ENCODE data around the gene HADH. TPM values are rescaled to one million over a fixed set of nuclear protein-coding genes. Genes with fewer than 3 reads are reported as not detected.
A peak's percentile ranks its signal among the peaks of the same experiment; 100 is the strongest.

Gene HADH
- total RNA-seq (10 to 100 TPM; 65.6 to 71.2 TPM), polyA plus RNA-seq (ENCODE audit: insufficient read depth, low read depth, low replicate concordance) (73.8 TPM)
- long read RNA-seq, donor 1, full-length matches to known transcripts: 31 of 52 reads
- long read RNA-seq, donor 1, partial matches to known transcripts: 21 of 52 reads
- long read RNA-seq, donor 1, other reads (novel, unspliced or antisense): 0 of 52 reads
- long read RNA-seq, donor 2, full-length matches to known transcripts: 33 of 33 reads
- long read RNA-seq, donor 2, partial matches to known transcripts: 0 of 33 reads
- long read RNA-seq, donor 2, other reads (novel, unspliced or antisense): 0 of 33 reads

DNA sequence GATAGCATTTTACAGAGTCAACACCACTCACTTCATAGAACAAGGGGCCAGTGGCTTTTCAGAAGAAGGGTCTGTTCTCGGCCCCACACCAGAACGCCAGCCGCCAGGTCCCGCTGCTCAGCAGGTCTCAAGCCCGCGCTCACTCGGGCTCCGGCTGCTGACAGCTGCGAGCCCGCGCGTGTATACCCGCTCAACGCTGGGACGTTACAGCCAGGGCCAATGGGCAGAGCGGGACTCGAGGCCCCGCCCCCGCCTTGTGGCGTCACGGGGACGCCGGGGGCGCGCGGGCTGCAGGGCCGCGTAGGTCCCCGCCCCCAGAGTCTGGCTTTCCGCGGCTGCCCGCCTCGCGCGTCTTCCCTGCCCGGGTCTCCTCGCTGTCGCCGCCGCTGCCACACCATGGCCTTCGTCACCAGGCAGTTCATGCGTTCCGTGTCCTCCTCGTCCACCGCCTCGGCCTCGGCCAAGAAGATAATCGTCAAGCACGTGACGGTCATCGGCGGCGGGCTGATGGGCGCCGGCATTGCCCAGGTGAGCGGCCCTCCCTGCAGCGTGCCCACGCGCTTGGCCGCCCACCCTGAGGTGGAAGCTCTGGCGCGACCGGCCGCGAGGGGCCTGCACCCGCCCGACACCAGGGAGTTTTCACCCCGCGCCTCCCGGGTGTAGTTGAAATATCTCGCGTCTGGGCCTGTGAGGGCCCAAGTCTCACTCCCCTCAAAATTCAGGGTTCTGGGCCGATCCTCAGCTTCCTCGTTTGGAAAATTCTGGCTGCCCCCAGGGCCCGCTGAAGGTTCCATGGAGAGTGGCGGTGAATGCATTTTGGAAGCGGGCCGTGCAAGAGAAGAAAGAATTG lies at the start of gene HADH:
TSS of gene HADH (plus strand) at position 353 of the 850 bp plus-strand sequence. CDS start at position 397, 44 bp downstream.
- DNase-seq: peak; percentile 97
- H3K9me3 ChIP-seq: no peaks in the 10 kb centered on the region
- peaks cover 27% of the 10 kb centered on the region for H3K4me1 ChIP-seq
- no peaks in the 10 kb centered on the region for H3K36me3 ChIP-seq (ENCODE audit: low read depth, missing control alignments)
- peak within 1 kb of the TSS; percentile 94 to 98 for H3K27ac ChIP-seq
- TF ChIP-seq CTCF (IDR thresholded peaks at IDR 0.05) (no peak), POLR2A (IDR thresholded peaks at IDR 0.05) (peak; percentile 60)
- WGBS, 2 donors: 0% methylated on average over 19 to 61 of the region's 78 CpGs
- intact Hi-C loops (cut with DNase I; ENCODE audit: low total_unique reads): no loop called here
- H3K4me3 ChIP-seq: peak within 1 kb of the TSS; percentile 78 to 97
- no peaks in the 10 kb centered on the region for H3K27me3 ChIP-seq

GRCh38 chr4:107945809-107946208 lies 43.9 kb upstream of the HADH start:
- Histone ChIP-seq H3K4me3 (no peak overlapping the region), H3K27ac (no peak overlapping the region), H3K27me3 (no peaks in the 10 kb centered on the region), H3K36me3 (ENCODE audit: low read depth, missing control alignments) (no peaks in the 10 kb centered on the region), H3K4me1 (no peaks in the 10 kb centered on the region), H3K9me3 (no peaks in the 10 kb centered on the region)
- intact Hi-C loops (cut with DNase I; ENCODE audit: low total_unique reads): no loop called here
- DNase-seq: no peak
- TF ChIP-seq POLR2A (IDR thresholded peaks at IDR 0.05) (no peak), CTCF (IDR thresholded peaks at IDR 0.05) (no peak)
- WGBS, 2 donors: 95 to 96% methylated on average over 3 of the region's 3 CpGs

DNA sequence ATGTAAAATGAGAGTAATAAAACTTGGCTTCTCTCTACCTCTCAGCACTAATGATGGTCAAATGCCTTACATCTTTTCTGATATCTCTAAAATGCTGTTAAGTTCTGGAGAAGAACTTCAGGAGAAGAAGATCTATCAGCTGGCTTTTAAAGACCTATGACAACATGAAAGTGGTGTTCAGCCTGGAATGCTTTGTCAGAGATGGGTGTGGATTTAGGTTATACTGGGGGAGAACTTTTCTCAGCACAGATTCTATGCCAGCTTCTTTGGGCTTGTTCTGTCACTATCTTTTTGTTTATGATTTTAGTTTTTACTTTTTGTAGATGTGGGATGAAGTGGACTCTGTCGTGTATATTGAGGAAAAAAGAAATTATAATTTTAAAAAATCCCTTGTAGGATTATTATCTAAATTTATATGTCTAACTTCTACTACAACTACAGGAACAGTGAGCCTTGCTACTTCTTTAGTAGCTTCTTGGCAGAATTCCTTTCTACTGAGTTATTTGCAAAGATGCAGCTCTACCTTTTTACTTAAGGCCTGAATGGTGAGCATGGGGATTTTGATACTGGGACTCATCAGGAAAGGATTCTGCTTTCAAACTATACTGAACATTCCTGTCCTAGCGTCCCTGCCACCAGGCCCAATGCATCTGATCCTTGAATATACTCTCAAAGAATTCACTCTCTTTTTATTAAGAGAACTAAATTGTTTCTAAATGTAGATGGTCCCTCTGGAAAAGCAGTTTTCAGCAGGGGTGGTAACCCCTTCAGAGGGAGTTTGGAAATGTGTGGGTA lies 38.7 kb upstream of the HADH start:
- H3K36me3 ChIP-seq (ENCODE audit: low read depth, missing control alignments): no peaks in the 10 kb centered on the region
- no peak overlapping the region for H3K27ac ChIP-seq
- no peaks in the 10 kb centered on the region for H3K9me3 ChIP-seq
- H3K27me3 ChIP-seq: no peaks in the 10 kb centered on the region
- no peak overlapping the region for H3K4me3 ChIP-seq
- no peak for DNase-seq
- H3K4me1 ChIP-seq: no peaks in the 10 kb centered on the region
- 86 to 91% methylated on average over 2 of the region's 2 CpGs for WGBS, 2 donors
- no peak for TF ChIP-seq POLR2A (IDR thresholded peaks at IDR 0.05)
- TF ChIP-seq CTCF (IDR thresholded peaks at IDR 0.05): no peak
- intact Hi-C loops (cut with DNase I; ENCODE audit: low total_unique reads): no loop called here

- DNase-seq: no peak
- Histone ChIP-seq H3K36me3 (ENCODE audit: low read depth, missing control alignments) (no peaks in the 10 kb centered on the region), H3K27me3 (no peaks in the 10 kb centered on the region), H3K27ac (no peak overlapping the region), H3K9me3 (no peaks in the 10 kb centered on the region), H3K4me1 (no peaks in the 10 kb centered on the region), H3K4me3 (no peak overlapping the region)
- no peak for TF ChIP-seq POLR2A (IDR thresholded peaks at IDR 0.05)
- intact Hi-C loops (cut with DNase I; ENCODE audit: low total_unique reads): no loop called here
Measured at GRCh38 chr4:107951551-107951950, 38.1 kb upstream of the HADH start.

GRCh38 chr4:107956011-107956410 lies 33.7 kb upstream of the HADH start:
- H3K27me3 ChIP-seq: no peaks in the 10 kb centered on the region
- WGBS, 2 donors: 75 to 90% methylated on average over 1 of the region's 1 CpG
- intact Hi-C loops (cut with DNase I; ENCODE audit: low total_unique reads): no loop called here
- no peaks in the 10 kb centered on the region for H3K9me3 ChIP-seq
- no peaks in the 10 kb centered on the region for H3K4me1 ChIP-seq
- TF ChIP-seq CTCF (IDR thresholded peaks at IDR 0.05) (no peak), POLR2A (IDR thresholded peaks at IDR 0.05) (no peak)
- DNase-seq: no peak
- no peak overlapping the region for H3K27ac ChIP-seq
- H3K36me3 ChIP-seq (ENCODE audit: low read depth, missing control alignments): no peaks in the 10 kb centered on the region
- no peak overlapping the region for H3K4me3 ChIP-seq

Data from testis (tissue), 5 donors.